ENCODE data around the gene CEP72.

DNA sequence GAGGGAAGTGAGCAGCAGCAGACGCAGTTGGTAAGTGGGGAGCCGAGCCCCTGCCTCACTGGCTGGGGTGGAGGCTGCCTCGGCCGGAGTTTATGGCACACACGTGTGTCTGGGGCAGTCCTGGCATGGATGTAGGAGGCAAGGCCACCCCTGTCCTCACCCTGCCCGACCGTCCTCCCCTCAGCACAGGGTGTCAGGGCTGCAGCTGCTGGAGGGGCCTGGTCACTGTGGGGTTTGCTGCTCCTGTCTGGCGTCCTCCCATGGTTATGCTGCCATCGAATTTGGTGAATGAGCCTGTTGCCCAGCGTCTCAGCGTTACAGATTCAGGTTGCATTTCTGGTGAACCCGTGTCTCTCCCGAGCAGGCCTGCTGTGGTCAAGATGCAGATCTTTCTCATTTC lies 32.4 kb downstream of the CEP72 start:
- TF ChIP-seq PPARA (CRISPR knock-in tag; IDR thresholded peaks at IDR 0.05; ENCODE audit: borderline replicate concordance) (no peak), ZNF8 (CRISPR knock-in tag; IDR thresholded peaks at IDR 0.05) (no peak), POU6F1 (CRISPR knock-in tag; IDR thresholded peaks at IDR 0.05; ENCODE audit: borderline replicate concordance, low read depth) (no peak), ZFP30 (CRISPR knock-in tag; IDR thresholded peaks at IDR 0.05) (no peak), GLIS3 (CRISPR knock-in tag; IDR thresholded peaks at IDR 0.05) (no peak), ESRRG (CRISPR knock-in tag; IDR thresholded peaks at IDR 0.05) (no peak)
- TF ChIP-seq, protein P1, sequence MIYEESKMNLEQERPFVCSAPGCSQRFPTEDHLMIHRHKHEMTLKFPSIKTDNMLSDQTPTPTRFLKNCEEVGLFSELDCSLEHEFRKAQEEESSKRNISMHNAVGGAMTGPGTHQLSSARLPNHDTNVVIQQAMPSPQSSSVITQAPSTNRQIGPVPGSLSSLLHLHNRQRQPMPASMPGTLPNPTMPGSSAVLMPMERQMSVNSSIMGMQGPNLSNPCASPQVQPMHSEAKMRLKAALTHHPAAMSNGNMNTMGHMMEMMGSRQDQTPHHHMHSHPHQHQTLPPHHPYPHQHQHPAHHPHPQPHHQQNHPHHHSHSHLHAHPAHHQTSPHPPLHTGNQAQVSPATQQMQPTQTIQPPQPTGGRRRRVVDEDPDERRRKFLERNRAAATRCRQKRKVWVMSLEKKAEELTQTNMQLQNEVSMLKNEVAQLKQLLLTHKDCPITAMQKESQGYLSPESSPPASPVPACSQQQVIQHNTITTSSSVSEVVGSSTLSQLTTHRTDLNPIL (CRISPR knock-in tag; IDR thresholded peaks at IDR 0.05; ENCODE audit: low read depth): no peak
- TF ChIP-seq, protein P2, sequence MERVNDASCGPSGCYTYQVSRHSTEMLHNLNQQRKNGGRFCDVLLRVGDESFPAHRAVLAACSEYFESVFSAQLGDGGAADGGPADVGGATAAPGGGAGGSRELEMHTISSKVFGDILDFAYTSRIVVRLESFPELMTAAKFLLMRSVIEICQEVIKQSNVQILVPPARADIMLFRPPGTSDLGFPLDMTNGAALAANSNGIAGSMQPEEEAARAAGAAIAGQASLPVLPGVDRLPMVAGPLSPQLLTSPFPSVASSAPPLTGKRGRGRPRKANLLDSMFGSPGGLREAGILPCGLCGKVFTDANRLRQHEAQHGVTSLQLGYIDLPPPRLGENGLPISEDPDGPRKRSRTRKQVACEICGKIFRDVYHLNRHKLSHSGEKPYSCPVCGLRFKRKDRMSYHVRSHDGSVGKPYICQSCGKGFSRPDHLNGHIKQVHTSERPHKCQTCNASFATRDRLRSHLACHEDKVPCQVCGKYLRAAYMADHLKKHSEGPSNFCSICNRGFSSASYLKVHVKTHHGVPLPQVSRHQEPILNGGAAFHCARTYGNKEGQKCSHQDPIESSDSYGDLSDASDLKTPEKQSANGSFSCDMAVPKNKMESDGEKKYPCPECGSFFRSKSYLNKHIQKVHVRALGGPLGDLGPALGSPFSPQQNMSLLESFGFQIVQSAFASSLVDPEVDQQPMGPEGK (CRISPR knock-in tag; IDR thresholded peaks at IDR 0.05; ENCODE audit: borderline replicate concordance): no peak

All from SK-N-SH treated with all-trans-retinoic acid at 6 μM for 48 hours (cell line).